DMS53 treated with DMSO at 0.1 percent for 48 hours (cell line): Measurements from ENCODE around the gene CKLF.
"Not testable (repeated sequence)": the region's sequence is repeated elsewhere in the genome, so short reads cannot be mapped to it uniquely, and the experiment has no call there.

Experiments used
- DNase-seq: peaks from one replicate; lab custom pipeline; 2025; ENCODE audit not compliant: unreplicated experiment; lab: John Stamatoyannopoulos, UW

CKLF gene

DNA sequence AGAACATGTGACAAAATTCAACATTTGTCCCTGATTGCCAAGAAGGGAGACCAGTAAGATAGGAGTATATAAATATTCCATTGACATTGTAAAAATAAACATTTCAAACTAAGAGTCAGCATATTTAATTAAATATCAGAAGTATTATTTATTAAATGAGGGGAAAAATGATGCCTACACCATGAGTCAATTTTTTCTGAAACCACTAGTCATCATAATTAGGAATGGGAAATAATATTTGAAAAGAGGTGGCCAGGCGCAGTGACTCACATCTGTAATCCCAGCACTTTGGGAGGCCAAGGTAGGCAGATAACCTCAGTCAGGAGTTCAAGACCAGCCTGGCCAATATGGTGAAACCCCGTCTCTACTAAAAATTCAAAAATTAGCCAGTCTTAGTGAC lies 16.0 kb downstream of the CKLF start:
- DNase-seq = no peak

DNA sequence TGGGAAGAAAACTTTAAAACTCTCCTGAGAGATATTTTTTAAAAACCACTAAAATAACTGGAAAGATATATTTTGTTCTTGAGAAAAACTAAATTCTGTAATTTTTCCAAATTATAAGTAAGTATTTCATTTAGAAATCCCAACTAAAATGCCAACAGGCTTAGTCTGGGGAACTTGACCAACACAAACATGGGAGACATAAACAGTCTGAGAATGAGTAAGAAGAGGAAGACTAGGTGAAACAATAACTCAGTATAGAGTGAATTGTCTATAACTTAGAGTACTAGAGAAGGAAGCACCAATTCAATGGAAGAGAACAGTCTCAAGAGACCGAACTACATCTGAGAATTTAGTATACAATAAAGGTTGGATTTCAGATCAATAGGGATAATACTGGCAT lies 16.8 kb downstream of the CKLF start:
- no peak for DNase-seq

DNA sequence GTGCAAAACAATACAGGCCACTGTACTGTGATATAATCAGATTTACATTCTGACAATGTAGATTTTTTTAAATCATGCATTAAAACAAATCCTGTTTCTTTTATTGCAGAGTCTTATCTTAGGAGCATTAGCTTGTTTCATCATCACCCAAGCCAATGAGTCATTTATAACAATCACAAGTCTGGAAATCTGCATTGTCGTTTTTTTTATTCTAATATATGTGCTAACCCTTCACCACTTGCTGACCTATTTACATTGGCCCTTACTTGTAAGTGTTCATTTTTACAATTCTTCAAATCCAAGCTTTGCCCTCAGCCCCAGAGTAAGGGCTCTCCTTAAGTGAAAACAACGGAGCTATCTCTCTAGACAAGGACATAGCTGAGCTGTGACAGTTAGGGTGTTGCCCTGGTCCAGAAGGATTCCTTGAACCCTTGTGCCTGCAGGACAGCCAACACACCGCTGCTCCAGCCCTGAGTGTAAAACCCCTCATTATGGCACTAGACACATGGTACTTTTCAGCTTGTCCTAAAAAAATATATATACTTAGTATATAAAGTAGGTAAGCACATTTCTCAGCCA lies 17.5 kb downstream of the CKLF start:
- DNase-seq = no peak

DNA sequence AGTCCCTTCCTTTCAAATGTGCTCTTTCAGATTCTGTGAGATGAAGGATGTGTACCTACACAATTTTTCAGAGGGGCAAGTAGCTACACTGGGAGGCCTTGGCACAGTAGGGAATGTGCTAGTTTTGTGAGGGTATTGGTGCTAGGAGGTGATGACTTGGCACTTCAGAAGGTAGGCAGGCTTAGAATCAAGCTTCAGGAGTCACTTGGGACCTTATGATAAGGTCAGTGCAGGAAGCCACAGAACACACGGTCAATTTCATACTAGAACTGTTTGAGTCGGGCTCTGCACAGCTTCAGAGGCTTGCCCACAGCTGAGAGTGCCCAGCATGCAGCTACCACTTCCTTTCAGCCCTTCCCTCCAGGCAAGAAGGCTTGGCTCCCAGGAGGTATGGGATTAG lies 20.0 kb downstream of the CKLF start:
- DNase-seq = no peak

DNA sequence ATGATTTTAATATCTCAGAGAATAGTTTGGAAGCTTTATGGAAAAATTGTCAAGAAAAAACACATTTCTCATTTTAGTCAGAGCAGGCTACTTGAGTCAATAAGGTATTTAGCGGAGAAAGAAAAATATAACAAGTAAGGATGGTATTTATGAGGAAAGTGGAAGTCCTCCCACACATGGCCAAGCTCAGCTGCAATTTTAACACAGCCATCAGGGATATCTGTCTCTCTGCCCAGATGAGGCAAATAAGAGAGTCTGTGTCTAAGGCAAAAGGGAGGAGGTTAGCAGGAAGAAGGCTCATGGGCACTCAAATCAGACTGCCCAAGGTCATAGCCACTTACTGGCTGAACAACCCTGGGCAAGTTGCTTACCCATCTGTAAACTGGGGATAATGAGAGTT lies 21.7 kb downstream of the CKLF start:
- DNase-seq = no peak

DNA sequence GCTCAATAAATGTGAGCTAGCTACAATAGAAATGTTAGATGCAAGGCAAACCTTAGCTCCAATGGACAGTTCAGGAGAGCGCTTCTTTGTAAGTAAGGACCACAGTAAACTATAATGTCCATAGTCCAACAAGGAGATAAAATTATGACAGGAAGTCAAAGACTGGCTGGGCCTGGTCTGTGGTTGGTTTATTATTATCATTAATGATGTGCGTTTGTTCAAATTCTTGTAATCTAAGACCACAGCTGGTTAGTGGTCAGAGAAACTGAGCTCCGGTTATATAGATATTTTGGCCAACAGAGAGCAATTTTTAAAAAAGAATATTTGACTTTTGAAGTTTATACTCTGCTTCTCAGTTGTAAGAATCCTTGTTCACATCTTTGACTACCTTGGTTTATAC lies 22.2 kb downstream of the CKLF start:
- no peak for DNase-seq

DNA sequence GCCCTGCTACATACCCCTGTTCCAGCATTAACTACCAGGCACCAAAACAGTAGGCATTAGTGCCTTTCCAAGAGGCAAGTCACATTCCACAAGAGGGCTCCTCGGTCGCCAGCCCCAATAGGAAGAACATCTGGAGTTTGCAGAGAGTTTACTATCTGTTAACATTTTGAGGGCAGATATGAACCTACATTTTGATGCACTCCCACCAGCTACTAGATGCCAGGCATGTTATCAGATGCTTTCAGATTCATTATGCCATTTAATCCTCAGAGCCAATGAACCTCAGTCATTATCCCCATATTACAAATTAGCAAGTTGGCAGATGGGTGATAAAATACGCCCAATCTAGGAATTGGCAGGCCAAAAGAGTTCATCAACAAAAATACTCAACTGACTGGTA lies 22.7 kb downstream of the CKLF start:
- DNase-seq = no peak

DNA sequence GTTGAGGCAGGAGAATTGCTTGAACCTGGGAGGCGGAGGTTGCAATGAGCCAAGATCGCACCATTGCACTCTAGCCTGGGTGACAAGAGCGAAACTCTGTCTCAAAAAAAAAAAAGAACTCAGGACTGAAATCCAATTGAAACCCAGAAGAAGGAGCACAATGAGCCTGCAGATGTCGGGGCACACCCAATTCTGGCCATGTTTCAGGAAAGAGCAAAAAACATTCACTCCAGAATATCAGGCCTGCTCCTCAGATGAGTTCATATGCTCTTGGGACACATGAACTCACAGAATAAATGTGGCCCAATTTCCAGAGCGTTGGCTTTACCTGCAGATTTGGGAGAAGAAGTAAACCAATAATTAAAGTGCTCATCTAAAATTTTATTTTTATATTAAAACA lies 23.9 kb downstream of the CKLF start:
- no peak for DNase-seq

DNA sequence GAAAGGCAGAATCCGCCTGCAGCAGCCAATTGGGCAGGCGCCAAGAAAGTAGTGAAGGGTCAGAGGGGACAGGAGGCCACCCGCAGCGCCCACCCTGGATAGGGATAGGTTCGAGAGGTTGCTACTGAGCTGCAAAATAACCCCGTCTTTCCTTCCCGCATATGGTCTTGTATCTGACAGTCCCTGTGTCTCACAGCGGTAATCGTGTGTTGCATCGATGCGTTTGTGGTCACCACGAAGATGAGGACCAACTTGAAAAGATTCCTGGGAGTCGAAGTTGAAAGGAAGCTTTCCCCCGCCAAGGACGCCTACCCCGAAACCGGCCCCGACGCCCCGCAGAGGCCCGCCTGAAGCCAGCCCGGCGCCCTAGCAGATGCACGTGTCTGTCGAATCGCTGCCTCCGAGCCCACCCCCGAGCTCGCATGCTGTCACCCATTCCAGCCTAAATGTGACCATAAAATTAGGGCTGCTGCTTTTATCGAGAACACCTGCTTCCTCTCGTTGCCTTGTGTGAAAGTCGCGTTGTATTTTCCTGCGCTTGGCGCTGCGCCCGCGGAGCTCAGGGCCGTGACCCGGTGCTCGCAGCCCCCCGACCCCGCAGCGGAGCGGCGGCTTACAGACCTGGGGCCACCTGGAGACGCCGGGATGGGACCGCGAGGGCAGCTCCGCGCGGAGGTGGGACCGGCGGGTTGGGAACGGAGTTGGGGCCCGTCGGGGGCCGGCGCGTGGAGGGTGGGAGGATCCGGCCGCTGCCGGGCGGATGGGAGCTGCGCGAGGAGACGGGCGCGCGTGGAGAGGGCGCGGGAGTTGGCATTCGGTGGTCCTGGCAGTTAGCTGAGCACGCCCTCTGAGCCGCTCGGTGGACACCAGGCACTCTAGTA lies 26.5 kb downstream of the CKLF start, which contains the start of gene CMTM2:
Gene CMTM2, plus strand, starts transcription at position 813 of the 881 bp plus-strand sequence. CDS start 145 bp downstream, outside the sequence.
- no peak for DNase-seq

DNA sequence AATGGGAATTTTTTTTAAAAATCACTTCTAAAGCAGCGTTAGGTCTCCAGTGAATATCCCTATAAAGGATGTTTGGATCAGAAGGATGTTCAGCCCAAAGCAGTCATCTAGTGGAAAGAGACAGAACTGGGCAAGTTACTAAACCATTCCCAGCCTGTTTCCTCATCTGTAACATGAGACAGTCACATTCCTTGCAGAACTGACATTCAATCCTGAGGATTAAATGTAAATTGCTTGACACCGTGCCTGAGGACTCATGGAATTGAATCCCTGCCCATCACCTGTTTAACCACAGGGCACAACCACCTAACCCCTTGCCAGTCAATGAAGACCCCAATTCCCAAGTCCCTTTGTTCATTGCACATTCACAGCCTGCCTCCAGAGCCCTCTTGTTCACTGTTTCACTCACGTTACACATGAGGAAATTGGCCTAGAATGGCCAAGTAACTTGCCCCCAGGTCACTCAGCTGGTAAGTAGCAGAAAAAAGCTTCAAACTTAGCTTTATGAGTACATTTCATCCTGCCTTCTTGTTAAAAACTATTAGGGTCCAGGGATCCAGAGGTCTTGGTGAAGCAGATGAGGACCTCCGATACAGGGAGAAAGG lies 28.3 kb downstream of the CKLF start:
- no peak for DNase-seq

DNA sequence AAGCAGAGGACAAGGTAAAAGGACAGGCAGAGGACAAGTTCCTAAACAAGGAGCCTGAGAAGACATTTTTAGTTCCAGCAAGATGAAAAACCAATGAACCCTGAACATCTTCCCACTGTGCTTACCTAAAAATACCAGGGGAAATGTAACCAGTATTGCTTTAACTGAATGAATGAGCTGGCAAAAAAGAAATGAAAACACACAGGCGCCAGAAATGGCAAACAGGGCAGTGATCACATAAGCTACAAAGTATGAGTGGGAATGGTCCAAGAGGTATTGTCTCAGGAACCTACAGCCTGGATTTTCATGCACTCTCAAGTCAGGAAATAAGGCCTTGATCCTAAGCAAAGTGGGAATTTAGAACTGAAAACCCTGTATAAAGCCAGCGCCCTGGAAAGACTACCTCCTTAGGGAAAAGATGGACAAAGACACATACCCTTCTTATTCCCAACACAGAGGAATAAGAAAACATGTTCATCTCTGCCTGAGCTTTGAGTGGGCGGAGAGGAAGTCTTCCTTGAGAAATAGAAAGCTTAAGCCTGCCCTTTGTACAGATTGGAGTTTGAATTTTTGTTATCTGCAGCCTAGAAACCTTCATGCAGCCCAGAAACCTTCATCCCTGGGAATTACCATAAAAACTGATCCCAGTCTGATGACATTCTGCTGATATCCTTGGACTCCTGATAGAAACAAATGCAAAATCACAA lies 29.0 kb downstream of the CKLF start:
- DNase-seq = no peak

DNA sequence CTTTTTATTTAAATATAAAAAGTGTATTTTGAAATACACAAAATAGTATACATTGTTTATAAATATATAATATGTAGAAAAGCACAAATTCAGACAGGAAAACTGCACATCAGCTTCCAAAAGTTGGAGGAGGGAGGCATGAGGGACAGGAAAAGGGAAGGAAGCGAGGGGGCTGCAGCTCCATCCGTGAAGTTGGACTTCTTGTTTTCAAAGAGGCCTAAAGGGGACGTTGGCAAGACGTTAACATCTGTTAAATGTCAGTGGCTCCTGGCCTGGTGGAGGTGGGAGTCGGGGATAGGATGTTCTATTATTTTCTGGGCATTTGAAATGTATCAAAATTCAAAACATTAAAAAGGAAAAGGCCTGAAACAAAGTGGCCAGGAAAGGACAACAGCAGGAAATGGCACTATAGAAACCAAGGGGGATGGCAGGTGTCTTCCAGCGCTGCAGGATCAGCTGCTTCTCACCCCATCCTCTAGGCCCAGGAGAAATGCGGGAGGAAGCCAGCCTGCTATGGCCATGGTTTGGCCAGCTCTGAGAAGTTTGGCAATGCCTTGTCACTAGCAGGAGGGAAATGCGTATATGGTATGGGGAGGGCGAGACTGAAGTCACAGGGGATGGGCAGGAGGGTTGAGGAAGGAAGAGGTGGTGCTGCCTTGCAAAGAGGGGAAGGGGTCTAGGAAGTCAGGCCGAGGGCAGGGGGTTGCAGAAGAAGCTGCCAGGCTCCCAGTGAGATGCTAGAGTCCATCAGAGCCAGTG lies 33.3 kb downstream of the CKLF start:
- DNase-seq = no peak

DNA sequence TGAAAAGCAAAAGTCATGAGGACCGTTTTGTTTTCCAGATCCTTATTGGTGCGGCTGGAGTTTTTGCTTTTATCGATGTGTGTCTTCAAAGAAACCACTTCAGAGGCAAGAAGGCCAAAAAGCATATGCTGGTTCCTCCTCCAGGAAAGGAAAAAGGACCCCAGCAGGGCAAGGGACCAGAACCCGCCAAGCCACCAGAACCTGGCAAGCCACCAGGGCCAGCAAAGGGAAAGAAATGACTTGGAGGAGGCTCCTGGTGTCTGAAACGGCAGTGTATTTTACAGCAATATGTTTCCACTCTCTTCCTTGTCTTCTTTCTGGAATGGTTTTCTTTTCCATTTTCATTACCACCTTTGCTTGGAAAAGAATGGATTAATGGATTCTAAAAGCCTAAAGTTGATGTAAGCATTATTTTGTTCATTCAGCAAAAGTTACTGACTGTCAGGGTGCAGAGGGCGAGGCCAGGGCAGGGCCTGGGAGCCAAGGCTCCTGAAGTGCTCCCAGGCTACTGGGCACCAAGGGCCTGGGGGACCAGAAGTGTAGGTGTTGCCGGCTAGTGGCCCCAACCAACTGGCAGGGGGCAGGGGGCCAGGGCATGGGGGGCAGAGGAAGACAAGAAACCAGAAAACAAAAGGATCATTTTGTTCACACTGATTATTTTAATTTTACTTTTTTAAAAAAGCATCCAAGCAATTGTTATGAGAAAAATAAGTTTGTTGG lies 35.7 kb downstream of the CKLF start:
- DNase-seq = no peak

DNA sequence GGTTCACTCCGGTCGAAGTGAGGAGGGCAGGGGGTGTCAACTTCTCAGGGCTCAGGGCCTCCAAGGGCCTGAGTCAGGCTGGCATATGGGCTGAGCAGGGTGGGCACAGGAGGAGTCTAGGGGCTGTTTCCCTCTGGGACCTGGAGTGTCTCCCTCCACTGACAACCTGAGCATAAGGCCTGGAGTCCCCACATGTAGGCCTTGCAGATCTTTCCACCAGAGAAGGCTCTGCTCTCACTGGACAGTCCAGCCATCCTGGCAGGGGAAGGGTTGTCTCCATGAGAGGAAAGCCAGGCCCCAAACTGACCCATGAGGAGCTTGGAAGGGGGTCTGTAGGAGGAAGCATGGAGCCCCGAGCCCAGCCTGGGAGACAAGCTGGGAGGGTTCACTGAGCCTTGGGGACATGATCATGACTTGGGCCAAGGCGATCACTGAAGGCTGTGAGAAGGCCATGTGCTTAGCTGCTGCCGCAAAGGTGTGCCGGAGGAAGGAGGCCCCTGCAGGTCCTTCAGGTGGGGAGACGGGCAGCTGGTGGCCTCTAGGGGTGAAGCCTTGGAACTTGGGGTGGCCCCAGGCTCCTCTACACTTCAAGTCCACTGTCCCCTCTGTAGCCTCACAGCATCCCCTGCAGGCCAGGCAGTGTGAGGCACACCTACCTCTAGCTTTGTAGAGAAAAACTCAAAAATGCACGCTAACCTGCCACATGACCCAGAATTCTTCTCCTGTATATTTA lies 36.8 kb downstream of the CKLF start:
- no peak for DNase-seq

DNA sequence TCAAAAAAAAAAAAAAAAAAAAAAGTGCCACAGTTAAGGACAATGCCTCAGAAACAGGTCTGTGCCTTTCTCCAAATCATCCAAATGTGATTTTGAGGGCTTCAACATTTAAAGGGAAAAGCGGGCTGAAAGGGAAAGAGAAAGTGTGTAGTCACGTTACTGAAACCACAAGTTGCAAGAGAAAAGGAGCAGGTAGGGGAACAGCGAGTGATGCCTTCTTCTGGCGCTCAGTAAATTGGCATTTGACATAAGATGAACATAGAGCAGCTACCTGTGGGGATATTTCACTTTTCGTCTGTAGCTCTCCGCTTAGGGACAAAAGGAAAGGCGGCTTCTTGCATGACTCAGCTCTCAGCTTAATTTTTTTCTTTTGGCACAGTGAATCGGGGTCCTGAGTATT lies 37.9 kb downstream of the CKLF start:
- DNase-seq = no peak

DNA sequence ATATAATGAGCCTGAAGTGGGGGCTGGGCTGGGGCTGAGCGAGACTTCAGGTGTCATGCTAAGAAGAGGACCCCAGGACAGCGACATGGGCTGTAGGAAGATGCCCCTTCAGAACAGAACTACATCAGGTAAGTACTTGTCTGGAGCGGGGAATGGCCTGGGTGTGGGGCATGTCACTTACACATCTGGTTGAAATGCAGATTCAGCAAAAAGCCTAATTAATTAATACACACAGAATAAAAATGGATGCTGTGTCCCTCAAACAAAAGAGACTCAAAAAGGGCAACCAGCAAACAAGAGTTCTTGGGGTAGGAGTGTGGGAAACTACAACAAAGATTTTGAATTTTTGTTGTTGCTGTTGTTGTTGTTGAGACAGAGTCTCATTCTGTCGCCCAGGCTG lies 38.6 kb downstream of the CKLF start:
- no peak for DNase-seq

DNA sequence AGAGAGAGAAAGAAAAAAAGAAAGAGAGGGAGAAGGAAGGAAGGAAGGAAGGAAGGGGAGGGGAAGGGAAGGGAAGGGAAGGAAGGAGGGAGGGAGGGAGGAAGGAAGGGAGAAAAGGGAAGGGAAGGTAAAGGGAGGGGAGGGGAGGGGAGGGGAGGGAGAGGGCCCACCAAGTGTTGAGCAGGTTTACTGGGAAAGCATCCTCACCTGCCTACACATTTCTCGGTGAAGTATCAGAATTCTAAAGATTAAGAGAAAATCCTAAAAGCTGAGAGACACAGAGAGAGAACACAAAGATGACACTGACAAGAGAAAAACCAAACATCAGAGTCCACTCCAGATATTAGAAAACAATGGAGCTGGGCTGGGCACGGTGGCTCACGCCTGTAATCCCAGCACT lies 39.9 kb downstream of the CKLF start:
- no peak for DNase-seq

DNA sequence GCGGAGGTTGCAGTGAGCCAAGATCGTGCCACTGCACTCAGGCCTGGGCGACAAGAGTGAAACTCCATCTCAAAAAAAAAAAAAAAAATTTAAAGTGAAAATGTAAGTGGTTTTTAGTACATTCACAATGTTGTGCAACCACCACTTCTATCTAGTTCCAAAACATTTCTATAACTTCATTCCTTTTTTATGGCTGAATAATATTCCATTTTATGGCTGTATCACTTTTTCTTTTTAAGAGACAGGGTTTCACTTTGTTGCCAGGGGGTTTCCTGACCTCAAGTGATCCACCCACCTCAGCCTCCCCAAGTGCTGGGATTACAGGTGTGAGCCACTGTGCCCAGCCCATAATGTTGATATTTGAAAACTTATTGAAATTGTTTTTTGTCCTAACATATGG lies 40.4 kb downstream of the CKLF start:
- DNase-seq = no peak

DNA sequence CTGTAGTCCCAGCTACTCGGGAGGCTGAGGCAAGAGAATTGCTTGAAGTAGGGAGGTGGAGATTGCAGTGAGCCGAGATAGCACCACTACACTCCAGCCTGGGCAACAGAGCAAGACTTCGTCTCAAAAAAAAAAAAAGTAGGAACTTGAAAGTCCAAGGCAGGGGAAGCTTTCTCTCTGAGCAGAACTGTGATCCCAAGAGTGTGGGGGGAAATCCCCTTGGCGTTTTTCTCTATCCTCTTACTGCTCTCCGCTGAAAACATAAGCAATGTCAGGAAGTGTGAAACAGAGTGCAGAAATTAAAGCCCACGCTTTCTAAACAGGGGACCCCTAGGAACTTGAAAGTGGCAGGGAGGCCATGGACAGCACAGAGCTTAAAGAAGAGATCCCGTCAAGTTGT lies 42.4 kb downstream of the CKLF start:
- no peak for DNase-seq

DNA sequence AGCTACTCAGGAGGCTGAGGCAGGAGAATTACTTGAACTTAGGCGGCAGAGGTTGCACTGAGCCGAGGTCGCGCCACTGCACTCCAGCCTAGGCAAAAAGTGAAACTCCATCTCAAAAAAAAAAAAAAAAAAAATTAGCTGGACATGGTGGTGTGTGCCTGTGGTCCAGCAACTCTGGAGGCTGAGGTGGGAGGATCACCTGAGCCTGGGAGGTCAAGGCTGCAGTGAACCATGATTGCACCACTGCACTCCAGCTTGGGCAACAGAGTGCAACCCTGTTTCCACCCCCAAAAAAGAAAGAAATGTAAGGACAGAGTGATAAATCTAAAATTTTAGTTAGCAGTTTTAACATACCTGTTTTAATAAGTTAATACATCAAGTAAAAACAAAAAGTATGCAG lies 44.2 kb downstream of the CKLF start:
- DNase-seq = not testable (repeated sequence)
